Measurements from ENCODE around the gene MAGEA10. TPM values are rescaled to one million over a fixed set of nuclear protein-coding genes. Genes with fewer than 3 reads are reported as not detected.

MAGEA10 gene
- total RNA-seq, 1 donor from 2014 or later, result not detected

DNA sequence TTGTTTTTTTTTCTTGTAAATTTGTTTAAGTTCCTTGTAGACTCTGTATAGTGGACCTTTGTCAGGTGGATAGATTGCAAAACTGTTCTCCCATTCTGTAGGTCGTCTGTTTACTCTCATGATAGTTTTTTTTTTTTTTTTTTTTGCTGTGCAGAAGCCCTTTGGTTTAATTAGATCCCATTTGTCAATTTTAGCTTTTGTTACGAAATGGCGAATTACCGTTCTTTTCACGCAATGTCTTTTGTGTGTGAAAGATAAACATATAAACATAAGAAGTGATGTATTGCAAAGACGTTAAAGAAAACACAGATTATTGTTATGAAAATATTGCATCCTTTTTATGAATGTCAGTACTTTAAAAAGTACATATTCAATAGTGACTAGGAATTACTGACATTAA lies 34.5 kb downstream of the MAGEA10 start:
- no peak for DNase-seq (ENCODE audit: low spot score)
- intact Hi-C loops (cut with DNase I), result no loop called here

DNA sequence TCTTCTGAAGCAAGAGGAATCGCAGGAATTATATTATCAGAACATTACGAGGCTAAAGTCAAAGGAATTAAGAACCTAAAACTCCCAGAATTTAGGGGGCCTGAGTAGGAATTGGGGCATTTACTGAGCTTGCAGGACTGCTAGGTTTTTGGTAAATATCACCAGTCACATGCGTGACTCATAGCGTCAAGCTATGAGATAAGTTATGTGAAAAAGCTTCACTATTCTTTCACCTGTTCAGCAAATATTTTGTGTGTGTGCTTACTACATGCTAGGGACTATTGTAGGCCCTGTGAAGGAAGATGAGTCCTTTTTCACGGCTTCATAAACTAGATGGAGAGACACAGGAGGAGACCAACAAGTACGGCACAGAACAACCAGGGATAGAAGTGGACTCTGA lies 52.2 kb downstream of the MAGEA10 start:
- DNase-seq (ENCODE audit: low spot score), result no peak
- intact Hi-C loops (cut with DNase I), result no loop called here

Other genes with a start within 250 kb of the MAGEA10 start
- gene MAGEA4, start 225.7 kb downstream of the MAGEA10 start, total RNA-seq, result not detected
- gene GABRE, start 163.9 kb downstream of the MAGEA10 start, total RNA-seq, result 54.0 TPM

Data from cardiac septum (tissue), 1 donor.